Spleen (tissue), 7 donors: ENCODE data around the gene SCARB1.

ENCODE experiments used
- CTCF ChIP-seq, 11 experiments: fragments of 200-600 bp in 7 of 11; fragments of 450-650 bp in 4 of 11; sonication (generic) in 4 of 11; IDR thresholded peaks in 8 of 11; conservative IDR thresholded peaks in 3 of 11; 1 replicate in 7 of 11; 2 replicates in 4 of 11; pipeline versions ENCODE4 v1.4.0 to v1.8.0; 2016 to 2021; ENCODE audit warnings: antibody characterized with exemption in 11 of 11, inconsistent platforms in 4 of 11, mild to moderate bottlenecking in 1 of 11
- POLR2A ChIP-seq, 3 donors: fragments of 450-650 bp; IDR thresholded peaks; one replicate each; pipeline ENCODE4 v1.5.1; 2017; ENCODE audit warnings: antibody characterized with exemption in 3 of 3, mild to moderate bottlenecking in 1 of 3
- POLR2AphosphoS5 ChIP-seq, 3 donors: sonication (generic); formaldehyde crosslinking; IDR thresholded peaks; one replicate each; pipeline ENCODE4 v1.5.1; 2017; ENCODE audit warnings: antibody characterized with exemption in 3 of 3
- donor health status: DM: no; HTN: no; CAD: no; lungs with moderate emphysema.
- donor health status: DM: no; HTN: no; CAD: no.
- donor health status: DM: no; HTN: no; CAD: no.

- no peak for TF ChIP-seq CTCF (IDR thresholded peaks at IDR 0.05 in 8 of 11, conservative IDR thresholded peaks at IDR 0.05 in 3 of 11)
- TF ChIP-seq POLR2A (IDR thresholded peaks at IDR 0.05) = no peak
- no peak for TF ChIP-seq POLR2AphosphoS5 (IDR thresholded peaks at IDR 0.05)
Observed at GRCh38 chr12:124837249-124837897, 26.3 kb downstream of the SCARB1 start.
